Inflammatory macrophage treated with lipopolysaccharide for 4 hours (primary cell): ENCODE data around the gene FXYD6.

Experiments used
- DNase-seq: peaks from one replicate; pipeline ENCODE4 v3.0.0-alpha.2; 2020

FXYD6 gene

DNA sequence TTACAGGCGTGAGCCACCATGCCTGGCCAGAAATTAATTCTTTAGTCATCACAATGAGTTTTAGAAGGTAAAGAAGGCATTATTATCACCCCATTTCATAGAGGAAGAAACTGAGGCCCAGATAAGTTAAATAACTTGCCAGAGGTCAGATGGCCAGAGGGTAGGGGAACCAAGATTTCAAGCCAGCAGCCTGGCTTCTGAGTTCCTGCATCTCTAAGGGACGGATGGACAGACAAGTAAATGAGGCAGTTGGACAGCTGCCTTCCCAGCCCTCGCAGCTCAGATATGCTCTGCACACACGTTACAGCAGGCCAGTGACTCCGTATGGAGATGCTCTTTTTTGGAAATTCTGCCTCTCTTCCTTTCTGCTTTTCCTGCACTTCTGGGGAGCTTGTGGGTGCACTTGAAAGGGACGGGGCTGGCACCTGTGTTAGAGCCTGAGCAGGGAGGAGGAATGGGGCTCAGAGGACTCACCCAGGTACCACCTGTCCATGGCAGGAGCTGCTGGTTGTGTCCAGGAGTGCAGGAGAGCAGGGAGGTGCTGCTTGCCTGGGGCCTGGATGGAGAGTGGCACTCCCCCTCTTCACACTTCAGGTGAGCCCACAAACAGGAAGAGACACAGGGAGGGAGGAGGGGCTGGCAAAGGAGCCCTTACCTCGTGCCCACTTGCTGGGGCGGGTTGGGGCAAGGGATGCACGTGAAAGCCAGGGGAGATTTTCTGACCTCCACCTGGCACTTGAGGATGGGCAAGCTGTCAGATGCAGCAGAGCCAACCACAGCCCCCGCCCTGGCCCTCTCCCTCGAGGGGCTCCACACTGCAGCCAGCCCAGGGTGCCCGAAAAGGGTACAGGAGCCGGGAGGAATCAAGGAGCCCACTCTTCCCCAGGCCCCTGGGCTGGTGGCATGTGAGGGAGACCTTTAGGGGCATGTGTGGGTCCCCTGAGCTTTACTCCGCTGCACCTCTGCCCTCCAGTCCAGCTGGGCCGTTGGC lies 48.6 kb downstream of the FXYD6 start:
- no peak for DNase-seq

GRCh38 chr11:117826832-117827231 lies 49.6 kb downstream of the FXYD6 start:
- DNase-seq, result no peak

GRCh38 chr11:117826190-117826570 lies 50.3 kb downstream of the FXYD6 start:
- no peak for DNase-seq

DNA sequence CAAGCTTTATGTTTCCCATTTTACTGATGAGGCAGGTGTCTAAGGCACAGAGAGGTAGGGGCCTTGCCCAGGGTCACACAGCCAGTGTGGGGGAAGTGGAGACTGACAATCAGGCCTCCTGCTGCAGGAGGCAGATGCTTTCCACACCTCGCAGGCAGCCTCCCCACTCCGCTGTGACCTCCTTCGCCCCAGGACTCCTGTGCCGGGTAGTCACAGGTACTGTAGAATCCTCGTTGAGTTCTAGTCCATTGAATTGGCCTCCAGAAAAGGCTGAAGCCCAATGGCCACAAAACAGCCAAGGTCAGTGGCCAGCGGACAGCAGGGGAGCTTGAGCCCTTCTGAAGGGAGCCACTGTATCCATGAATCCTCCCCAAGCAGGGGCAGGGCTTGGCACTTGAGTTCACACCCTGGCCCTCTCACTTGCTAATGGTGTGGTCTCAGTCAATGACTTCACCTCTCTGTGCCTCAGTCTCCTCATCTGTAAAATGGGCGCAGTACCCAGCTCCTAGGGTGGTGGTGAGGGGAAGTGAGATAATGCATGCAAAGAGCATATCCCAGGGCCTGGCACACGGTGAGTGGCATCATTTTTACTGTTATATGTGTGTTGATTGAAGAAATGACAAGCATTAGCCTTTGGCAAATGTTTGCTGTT lies 50.8 kb downstream of the FXYD6 start:
- DNase-seq, result no peak

GRCh38 chr11:117824571-117825537 lies 51.6 kb downstream of the FXYD6 start, which contains the start of gene FXYD2:
Gene FXYD2 (minus strand): TSS chr11:117824744. CDS start chr11:117824678, 66 bp downstream.
- DNase-seq, result peak; percentile 56

DNA sequence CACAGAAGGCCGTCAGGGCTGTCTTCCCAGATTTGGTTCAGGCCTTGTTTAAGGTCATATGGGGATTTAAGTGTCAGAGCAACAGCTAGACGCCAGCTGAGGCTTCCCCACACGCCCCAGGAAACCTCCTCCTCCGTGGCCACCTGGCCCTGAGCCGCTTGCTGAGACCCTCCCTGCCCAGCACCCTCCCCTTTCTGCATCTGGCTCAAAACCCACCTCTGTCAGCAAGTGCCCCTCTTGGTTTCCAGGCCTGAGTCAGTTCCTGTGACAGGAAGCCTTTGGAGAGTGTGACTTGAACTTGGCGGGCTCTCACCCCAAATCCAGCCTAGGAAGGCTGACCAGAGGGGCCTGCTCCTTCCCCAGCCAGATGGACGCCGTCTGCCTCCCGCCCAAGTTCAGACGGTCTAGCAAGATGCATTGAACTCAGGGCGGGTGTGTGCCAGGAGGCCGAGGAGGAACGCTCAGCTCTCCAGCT lies 52.5 kb downstream of the FXYD6 start:
- no peak for DNase-seq

DNA sequence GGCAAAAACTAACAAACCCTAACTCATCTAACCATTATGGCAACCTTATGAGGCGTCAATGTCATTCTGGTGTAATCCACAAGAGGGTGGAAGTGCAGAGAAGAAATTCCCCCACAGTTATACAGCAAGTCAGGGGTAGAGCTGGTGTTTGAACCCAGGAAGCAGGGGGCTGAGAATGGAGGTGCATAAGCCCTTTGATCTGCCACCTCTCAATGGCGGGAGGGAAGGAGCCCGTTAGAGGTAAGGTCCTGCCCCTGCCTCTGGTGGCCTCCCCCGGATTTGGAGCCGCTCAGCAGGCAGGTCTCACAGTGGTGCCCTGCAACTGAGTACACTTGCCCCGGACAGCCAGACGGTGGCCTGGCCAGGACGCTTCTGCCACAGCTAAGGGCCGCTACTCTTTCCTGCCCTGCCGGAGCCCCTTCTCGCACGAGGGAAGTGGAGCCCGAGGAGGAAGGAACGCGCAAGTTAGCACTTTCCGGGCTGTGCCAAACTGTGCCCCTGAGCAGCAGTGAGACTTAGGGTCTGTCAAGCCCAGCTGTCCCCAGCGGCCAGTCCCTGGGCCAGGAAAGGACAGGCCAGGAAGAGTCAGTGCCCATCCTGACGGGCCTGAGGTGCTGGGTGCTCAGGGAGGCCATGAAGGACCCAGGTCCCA lies 53.0 kb downstream of the FXYD6 start:
- DNase-seq, result peak; percentile 56

DNA sequence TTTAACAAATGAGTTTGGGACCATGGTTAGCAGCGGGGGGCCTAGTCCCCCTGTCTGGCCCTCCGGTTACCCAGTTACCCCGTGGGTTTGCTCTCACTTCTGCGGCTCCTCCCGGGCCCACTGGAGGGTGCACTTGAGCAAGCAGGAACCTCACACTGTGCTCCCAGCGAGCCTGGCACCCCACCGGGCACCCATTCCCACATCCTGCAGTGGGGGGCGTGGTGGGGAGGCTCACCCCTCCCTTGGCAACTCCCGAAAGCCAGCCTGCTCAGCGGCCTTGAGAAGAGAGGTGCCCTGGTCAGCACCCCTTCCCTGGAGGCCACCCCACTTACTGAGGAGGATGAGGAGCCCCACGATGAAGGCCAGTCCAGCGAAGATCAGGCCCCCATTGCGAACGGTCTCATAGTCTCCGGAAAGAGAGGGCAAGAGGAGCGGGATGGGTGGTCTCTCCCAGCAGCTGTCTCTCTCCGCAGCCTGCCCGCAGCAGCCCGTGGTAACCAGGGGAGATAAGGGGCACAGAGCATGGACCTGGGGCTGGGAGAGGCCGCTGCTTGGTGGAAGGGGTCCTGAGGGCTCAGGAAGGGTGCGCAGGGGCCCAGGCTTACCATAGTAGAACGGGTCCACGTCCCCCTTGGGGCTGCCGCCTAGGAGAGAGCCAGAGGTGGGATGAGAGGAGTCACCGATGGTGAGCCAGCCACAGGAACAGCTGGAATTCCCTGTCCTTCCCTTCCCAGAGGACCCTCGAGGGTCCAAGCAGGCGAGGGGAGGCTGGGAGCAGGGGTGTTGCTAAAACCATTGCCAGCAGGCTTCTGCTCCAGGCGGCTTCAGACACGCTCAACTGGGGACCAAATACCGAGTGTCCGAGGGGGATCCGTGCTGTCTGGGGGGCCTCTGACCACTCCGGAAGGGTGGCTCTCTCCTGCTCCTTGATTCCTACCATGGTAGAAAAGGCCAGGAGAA lies 54.1 kb downstream of the FXYD6 start:
- peak; percentile 63 for DNase-seq

DNA sequence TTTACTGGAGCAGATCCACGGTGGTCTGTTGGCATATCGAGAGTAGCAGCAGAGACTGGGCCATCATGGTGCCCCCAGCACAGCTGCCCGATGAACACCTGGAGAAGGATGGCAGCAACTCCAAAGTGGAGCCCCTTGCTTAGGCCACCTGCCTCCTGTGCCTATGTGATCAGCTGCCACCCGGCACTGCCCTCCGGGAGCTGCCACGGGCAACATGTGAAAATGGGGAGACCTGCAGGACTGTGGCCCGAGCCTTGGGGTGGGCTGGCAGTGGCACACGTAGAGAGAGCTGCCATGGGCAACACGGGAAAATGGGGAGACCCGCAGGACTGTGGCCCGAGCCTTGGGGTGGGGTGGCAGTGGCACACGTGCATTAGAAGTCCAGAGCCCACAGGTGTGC lies 55.0 kb downstream of the FXYD6 start:
- DNase-seq, result no peak

DNA sequence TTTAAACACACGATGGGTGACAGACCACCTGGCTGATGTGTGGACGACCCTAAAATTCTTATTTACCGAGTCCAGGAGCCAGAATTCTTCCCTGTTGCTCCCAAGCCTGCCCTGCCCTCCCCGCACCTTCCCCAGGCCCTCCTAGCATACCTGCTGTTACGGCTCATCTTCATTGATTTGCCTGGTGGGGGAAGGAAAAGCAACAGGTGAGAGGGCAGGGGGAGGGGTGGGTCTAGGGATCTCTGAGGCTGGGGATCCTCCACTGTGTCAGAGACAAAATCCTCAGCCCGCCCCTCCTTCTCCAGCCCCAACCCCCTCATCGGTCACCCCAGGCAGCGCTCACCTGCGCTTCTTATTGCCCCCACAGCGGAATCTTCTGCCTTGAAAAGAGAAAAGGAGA lies 55.9 kb downstream of the FXYD6 start:
- no peak for DNase-seq

- no peak for DNase-seq
Measured at GRCh38 chr11:117820071-117820470, 56.4 kb downstream of the FXYD6 start.

DNA sequence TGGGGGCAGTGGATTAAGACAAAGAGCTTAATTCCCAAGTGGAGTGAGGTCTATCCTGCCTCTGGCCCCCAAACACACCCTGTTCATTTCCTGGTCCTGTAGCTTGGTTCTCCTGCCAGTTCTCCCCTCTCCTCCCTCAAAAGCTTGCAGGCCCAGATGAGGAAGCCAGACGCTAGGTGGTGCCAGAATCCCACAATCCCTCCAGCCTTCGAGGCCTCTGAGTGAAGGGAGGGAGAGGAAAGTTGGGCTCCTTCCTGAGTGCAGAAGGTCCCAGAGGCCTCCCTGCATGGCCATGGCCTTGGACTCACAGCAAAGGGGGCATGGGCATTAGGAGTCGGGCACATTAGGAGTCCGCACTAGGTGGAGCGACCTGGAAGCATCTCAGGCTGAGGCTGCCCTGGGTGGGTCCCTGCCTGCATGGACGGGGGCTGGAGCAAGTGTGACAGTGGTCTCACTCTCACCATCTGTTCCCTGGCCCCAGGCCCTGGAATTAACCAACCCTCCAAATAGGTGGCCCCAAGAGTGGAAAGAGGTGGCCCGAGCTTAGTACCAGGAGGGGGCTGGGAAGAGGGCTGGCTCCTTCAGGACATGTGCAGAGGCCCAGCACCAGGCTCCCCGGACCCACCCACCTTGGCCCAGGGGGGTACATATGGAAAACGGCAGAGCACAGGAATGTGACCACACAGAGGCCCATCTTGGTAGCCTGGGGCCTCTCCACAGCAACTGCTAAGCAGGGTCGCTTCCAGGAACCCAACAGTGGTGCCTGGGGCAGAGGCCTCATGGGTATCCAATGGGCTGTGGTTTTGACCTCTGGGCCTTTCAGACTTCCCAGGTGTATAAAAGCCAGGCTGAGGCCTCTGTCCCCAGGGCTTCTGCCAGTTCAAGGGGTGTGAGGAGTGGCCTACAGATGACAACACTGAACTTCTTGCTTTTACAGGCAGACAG lies 57.1 kb downstream of the FXYD6 start:
- peak; percentile 73 for DNase-seq

DNA sequence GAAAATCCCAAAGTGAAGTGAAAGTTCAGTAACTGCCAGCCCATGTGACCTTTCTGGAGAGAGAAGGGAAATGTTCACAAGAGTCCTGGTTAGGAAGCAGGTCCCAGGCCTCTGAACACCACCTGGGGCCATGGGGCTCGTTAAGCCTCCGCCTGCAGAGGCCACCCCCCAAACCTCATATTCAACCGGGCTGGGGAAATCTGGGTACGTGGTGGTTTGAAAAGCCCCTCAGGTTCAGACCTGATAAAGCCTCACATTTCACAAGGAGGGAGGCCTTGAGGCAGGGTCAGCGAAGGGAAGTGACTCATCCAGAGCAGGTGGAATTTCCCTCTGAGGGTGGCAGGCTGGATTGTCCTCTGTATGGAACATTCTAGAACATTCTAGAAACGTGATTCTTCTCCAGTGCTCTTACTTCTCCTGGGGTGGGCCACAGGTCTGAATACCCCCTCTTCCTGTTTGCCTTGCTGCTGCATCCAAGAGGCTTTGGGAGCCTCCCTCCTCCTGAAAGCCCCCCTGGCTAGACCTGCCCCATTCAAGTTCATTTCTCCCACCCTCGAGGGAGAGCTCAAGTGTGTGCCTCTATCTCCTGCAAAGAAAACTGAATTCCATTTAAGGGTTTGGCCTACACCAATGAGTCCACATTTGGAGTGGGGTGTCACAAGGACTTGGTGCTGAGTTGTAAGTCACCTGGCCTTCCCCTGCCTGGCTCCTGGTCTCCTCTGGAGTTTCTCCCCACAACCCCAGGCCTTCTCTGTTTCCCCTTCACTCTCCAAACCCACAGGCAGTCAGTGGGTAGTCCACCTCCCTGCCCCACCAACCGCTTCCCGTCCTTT lies 58.2 kb downstream of the FXYD6 start:
- peak; percentile 88 for DNase-seq

- peak; percentile 96 for DNase-seq
Measured at GRCh38 chr11:117817368-117818040, 59.0 kb downstream of the FXYD6 start.

DNA sequence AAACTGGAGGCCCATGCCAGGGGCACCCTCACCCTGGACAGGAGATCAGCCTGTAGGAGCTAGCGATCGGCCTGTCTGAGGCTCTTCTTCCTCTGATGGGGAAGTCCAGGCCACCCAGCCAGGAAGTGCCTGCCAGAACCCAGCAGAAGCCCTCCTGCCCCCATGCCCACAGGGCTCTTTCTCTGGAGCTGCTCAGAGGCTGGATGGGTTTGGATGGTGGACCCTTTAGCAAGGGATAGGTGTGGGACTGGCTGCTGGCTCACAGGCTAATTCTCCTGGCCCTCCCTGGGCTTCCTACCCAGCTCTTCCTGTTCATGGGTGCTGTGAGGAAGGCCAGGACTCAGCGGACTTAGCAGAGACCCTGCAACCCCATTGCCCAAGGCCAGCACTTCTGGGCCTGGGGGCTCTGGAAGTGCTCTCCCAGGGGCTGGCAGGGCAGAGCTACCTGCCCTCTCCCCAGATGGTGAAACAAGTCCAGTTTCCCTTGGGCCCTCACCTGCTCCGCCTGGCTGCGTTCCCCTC lies 59.6 kb downstream of the FXYD6 start:
- DNase-seq, result peak; percentile 62

- DNase-seq, result no peak
Measured at GRCh38 chr11:117816151-117816741, 60.2 kb downstream of the FXYD6 start.

DNA sequence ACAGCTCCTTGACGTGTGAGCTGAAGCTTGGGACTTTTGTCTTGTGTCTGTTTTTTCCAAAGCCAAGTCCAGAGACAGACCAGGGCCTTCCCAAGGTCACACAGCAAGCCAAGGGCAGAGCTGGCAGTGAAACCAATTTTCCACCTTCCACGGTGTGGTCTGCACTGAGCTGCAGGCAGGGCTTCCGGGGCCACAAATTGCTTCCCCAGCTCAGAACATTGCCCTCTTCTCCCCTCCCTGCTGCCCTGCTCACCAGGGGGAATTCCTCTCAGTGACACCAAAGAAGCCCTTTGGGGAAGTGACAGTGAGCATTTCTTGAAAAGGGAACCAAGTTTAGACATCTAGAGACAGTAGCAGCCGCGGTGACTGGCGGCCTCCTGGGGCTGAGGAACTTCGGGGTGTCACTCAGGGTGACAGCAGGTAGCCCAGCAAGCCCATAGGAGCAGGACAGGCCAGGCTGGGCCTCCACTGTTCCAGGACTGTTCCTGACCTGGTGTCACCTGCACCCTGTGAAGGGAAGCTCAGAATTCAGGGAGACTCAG lies 61.1 kb downstream of the FXYD6 start:
- DNase-seq, result peak; percentile 97
